PC-9 (cell line): Measurements from ENCODE around the gene MCF2L. TPM values are rescaled to one million over a fixed set of nuclear protein-coding genes. Genes with fewer than 3 reads are reported as not detected.

Source experiments
- BruUV-seq: library from RNA; stranded (reverse); fragments of 400-500 nt; replicated peaks from 2 replicates; lab custom pipeline; 2021; lab: Mats Ljungman, UMichigan
- CTCF ChIA-PET: fragments of 300-600 bp; sonication (Branson Sonifier 250); formaldehyde crosslinking; loops from one replicate; lab custom pipeline; 2022; ENCODE audit warnings: antibody characterized with exemption; lab: Charles Lee
- POLR2A ChIA-PET: fragments of 300-600 bp; sonication (Branson Sonifier 250); formaldehyde crosslinking; loops from one replicate; lab custom pipeline; 2022; ENCODE audit warnings: antibody characterized with exemption; ENCODE audit not compliant: unreplicated experiment; lab: Charles Lee
- DNase-seq, 2 experiments: peaks; one replicate each; pipeline versions ENCODE4 v3.0.0 to v3.0.0-alpha.2; 2015 to 2022; ENCODE audit warnings: mixed read lengths in 1 of 2
- H2AFZ ChIP-seq: fragments of 200-600 bp; sonication (generic); 2 replicates; pipeline ENCODE4 v1.8.1; 2017; ENCODE audit warnings: antibody characterized with exemption
- H3F3A ChIP-seq: fragments of 200-600 bp; sonication (generic); 2 replicates; pipeline ENCODE4 v1.8.1; 2017; ENCODE audit warnings: antibody characterized with exemption, mild to moderate bottlenecking, low read depth; ENCODE audit not compliant: insufficient read depth
- H3K27ac ChIP-seq: fragments of 200-600 bp; sonication (generic); 2 replicates; pipeline ENCODE4 v1.6.1; 2016; ENCODE audit warnings: mixed run types
- H3K27me3 ChIP-seq: fragments of 200-600 bp; sonication (generic); 2 replicates; pipeline ENCODE4 v1.6.1; 2016; ENCODE audit warnings: low read depth, mixed run types; ENCODE audit not compliant: insufficient read depth
- H3K36me3 ChIP-seq: fragments of 200-600 bp; sonication (generic); 2 replicates; pipeline ENCODE4 v1.6.1; 2016; ENCODE audit warnings: low read depth, mixed run types
- H3K4me1 ChIP-seq: fragments of 200-600 bp; sonication (generic); replicated peaks from 2 replicates; pipeline ENCODE4 v1.6.1; 2016; ENCODE audit warnings: mixed run types; ENCODE audit not compliant: insufficient read depth
- H3K4me2 ChIP-seq: fragments of 200-600 bp; sonication (generic); 2 replicates; pipeline ENCODE4 v1.6.1; 2017; ENCODE audit warnings: mixed run types
- H3K4me3 ChIP-seq: fragments of 200-600 bp; sonication (generic); 2 replicates; pipeline ENCODE4 v1.6.1; 2016; ENCODE audit warnings: mixed run types
- H3K79me2 ChIP-seq: fragments of 200-600 bp; sonication (generic); 2 replicates; pipeline ENCODE4 v1.6.1; 2017; ENCODE audit warnings: low read depth, mixed run types
- H3K9me2 ChIP-seq: fragments of 200-600 bp; sonication (generic); 2 replicates; pipeline ENCODE4 v1.8.1; 2017; ENCODE audit warnings: mild to moderate bottlenecking; ENCODE audit not compliant: insufficient read depth
- H3K9me3 ChIP-seq: fragments of 200-600 bp; sonication (generic); 2 replicates; pipeline ENCODE4 v1.8.1; 2016; ENCODE audit warnings: low read depth; ENCODE audit not compliant: insufficient read depth
- H4K20me1 ChIP-seq: fragments of 200-600 bp; sonication (generic); 2 replicates; pipeline ENCODE4 v1.8.1; 2017; ENCODE audit not compliant: insufficient read depth
- CTCF ChIP-seq: fragments of 200-600 bp; sonication (generic); conservative IDR thresholded peaks from 2 replicates; pipeline ENCODE4 v1.6.1; 2017; ENCODE audit warnings: mixed run types, antibody characterized with exemption, mild to moderate bottlenecking, moderate library complexity
- EZH2 ChIP-seq: fragments of 200-600 bp; sonication (generic); IDR thresholded peaks from 2 replicates; pipeline ENCODE4 v1.8.0; 2017; ENCODE audit warnings: antibody characterized with exemption, low read depth
- intact Hi-C: fragments of 100-400 bp; cut with micrococcal nuclease; formaldehyde crosslinking; loops from one replicate; pipeline ENCODE4 v1.10.0; 2022; ENCODE audit not compliant: unreplicated experiment
- total RNA-seq: library from RNA; stranded (reverse); gene quantifications from 2 replicates; pipeline ENCODE4 v1.2.3, GENCODE V29; 2021

Gene MCF2L
- total RNA-seq, 1 experiment from 2014 or later = 28.2 TPM

GRCh38 chr13:112974125-112974524 lies 5.1 kb downstream of the MCF2L start:
- Histone ChIP-seq H3F3A (peaks cover 11% of the 10 kb centered on the region; the same call in 1 of the 2 replicates), H3K9me3 (peaks cover 7% of the 10 kb centered on the region), H4K20me1 (0 out of 2 replicates have a peak, but pooled peaks cover 11% of the 10 kb centered on the region), H2AFZ (no peak overlapping the region), H3K4me2 (no peak overlapping the region), H3K36me3 (no peaks in the 10 kb centered on the region), H3K27me3 (no peaks in the 10 kb centered on the region), H3K27ac (no peak overlapping the region), H3K79me2 (no peaks in the 10 kb centered on the region), H3K9me2 (no peaks in the 10 kb centered on the region), H3K4me1 (0 out of 2 replicates have a peak, but pooled peaks cover 10% of the 10 kb centered on the region), H3K4me3 (no peak overlapping the region)
- TF ChIP-seq EZH2 (no peak), CTCF (no peak)
- intact Hi-C loops = no loop called here
- POLR2A ChIA-PET = no interaction called here
- CTCF ChIA-PET = no interaction called here
- BruUV-seq = no TSS peak
- no peak for DNase-seq

GRCh38 chr13:112974671-112975070 lies 5.7 kb downstream of the MCF2L start:
- no peaks in the 10 kb centered on the region for H3K36me3 ChIP-seq
- no peaks in the 10 kb centered on the region for H3K27me3 ChIP-seq
- no peak for DNase-seq
- H3K27ac ChIP-seq = no peak overlapping the region
- TF ChIP-seq EZH2 = no peak
- TF ChIP-seq CTCF = no peak
- no peaks in the 10 kb centered on the region for H3K9me2 ChIP-seq
- peaks cover 6% of the 10 kb centered on the region; the same call in 1 of the 2 replicates for H3F3A ChIP-seq
- CTCF ChIA-PET = no interaction called here
- intact Hi-C loops = no loop called here
- H2AFZ ChIP-seq = no peak overlapping the region
- H4K20me1 ChIP-seq = 0 out of 2 replicates have a peak, but pooled peaks cover 11% of the 10 kb centered on the region
- H3K9me3 ChIP-seq = peaks cover 7% of the 10 kb centered on the region
- H3K4me1 ChIP-seq = 0 out of 2 replicates have a peak, but pooled peaks cover 8% of the 10 kb centered on the region
- H3K4me2 ChIP-seq = no peak overlapping the region
- no peaks in the 10 kb centered on the region for H3K79me2 ChIP-seq
- BruUV-seq = no TSS peak
- no peak overlapping the region for H3K4me3 ChIP-seq
- POLR2A ChIA-PET = no interaction called here

- BruUV-seq = no TSS peak
- no peaks in the 10 kb centered on the region for H3K27me3 ChIP-seq
- CTCF ChIA-PET = no interaction called here
Observed at GRCh38 chr13:112975401-112975939, 6.5 kb downstream of the MCF2L start.

More at GRCh38 chr13:112975401-112975939, 6.5 kb downstream of the MCF2L start:
- H3K27ac ChIP-seq = no peak overlapping the region
- no peaks in the 10 kb centered on the region for H3K9me2 ChIP-seq
- no peak for TF ChIP-seq CTCF
- TF ChIP-seq EZH2 = no peak
- H3K4me3 ChIP-seq = no peak overlapping the region
- no peak for DNase-seq
- no peaks in the 10 kb centered on the region for H3F3A ChIP-seq
- H3K4me1 ChIP-seq = no peaks in the 10 kb centered on the region
- H3K9me3 ChIP-seq = peaks cover 7% of the 10 kb centered on the region
- POLR2A ChIA-PET = no interaction called here
- no peak overlapping the region for H2AFZ ChIP-seq
- H4K20me1 ChIP-seq = 0 out of 2 replicates have a peak, but pooled peaks cover 11% of the 10 kb centered on the region
- H3K79me2 ChIP-seq = no peaks in the 10 kb centered on the region
- intact Hi-C loops = no loop called here
- H3K4me2 ChIP-seq = no peak overlapping the region
- H3K36me3 ChIP-seq = no peaks in the 10 kb centered on the region
